CD14-positive monocyte (primary cell): ENCODE data around the gene BUB1B. TPM values are rescaled to one million over a fixed set of nuclear protein-coding genes. Genes with fewer than 3 reads are reported as not detected.
A peak's percentile ranks its signal among the peaks of the same experiment; 100 is the strongest.

ENCODE experiments used
- DNase-seq, 3 donors: peaks; one replicate each; pipeline ENCODE4 v3.0.0-alpha.2; 2011 to 2022
- H2AFZ ChIP-seq: 2 replicates; pipeline ENCODE4 v1.6.0; 2012; ENCODE audit warnings: mild to moderate bottlenecking, low read depth, low read length, inconsistent platforms; ENCODE audit not compliant: insufficient read depth, poor library complexity, severe bottlenecking
- H3K27ac ChIP-seq, 2 donors: 1 replicate in 1 of 2; 2 replicates in 1 of 2; pipeline ENCODE4 v1.5.1; 2012 to 2013; ENCODE audit warnings: low read length in 2 of 2, control low read depth in 1 of 2, inconsistent platforms in 1 of 2, low read depth in 1 of 2, mild to moderate bottlenecking in 1 of 2
- H3K27me3 ChIP-seq, 2 donors: one replicate each; pipeline versions ENCODE4 v1.6.0 to v1.6.1; 2011 to 2013; ENCODE audit warnings: low read length in 2 of 2; ENCODE audit not compliant: control insufficient read depth in 2 of 2, insufficient read depth in 2 of 2
- H3K36me3 ChIP-seq, 2 donors: replicated peaks in 1 of 2; 1 replicate in 1 of 2; 2 replicates in 1 of 2; pipeline versions ENCODE4 v1.5.1 to v1.6.1; 2012 to 2013; ENCODE audit warnings: low read length in 2 of 2, control low read depth in 1 of 2, inconsistent platforms in 1 of 2, mild to moderate bottlenecking in 1 of 2; ENCODE audit not compliant: insufficient read depth in 2 of 2, control insufficient read depth in 1 of 2
- H3K4me1 ChIP-seq, 2 donors: 1 replicate in 1 of 2; 2 replicates in 1 of 2; pipeline versions ENCODE4 v1.5.1 to v1.6.1; 2012 to 2013; ENCODE audit warnings: low read length in 2 of 2, control low read depth in 1 of 2, inconsistent platforms in 1 of 2, mild to moderate bottlenecking in 1 of 2, moderate library complexity in 1 of 2; ENCODE audit not compliant: insufficient read depth in 2 of 2, control insufficient read depth in 1 of 2
- H3K4me2 ChIP-seq: replicated peaks from 2 replicates; pipeline ENCODE3; 2012; ENCODE audit warnings: low read length, moderate library complexity, mild to moderate bottlenecking; ENCODE audit not compliant: poor library complexity, severe bottlenecking; ENCODE audit errors: extremely low read depth
- H3K4me3 ChIP-seq, 3 experiments: fragments of 200-600 bp in 1 of 3; sonication (generic) in 1 of 3; replicated peaks in 1 of 3; 1 replicate in 2 of 3; 2 replicates in 1 of 3; pipeline ENCODE4 v1.5.1; 2011 to 2013; ENCODE audit warnings: low read length in 3 of 3, mild to moderate bottlenecking in 3 of 3, control low read depth in 2 of 3, low read depth in 2 of 3, inconsistent platforms in 1 of 3, moderate library complexity in 1 of 3
- H3K79me2 ChIP-seq: 2 replicates; pipeline ENCODE4 v1.6.0; 2012; ENCODE audit warnings: mild to moderate bottlenecking, control low read depth, inconsistent platforms, low read length, moderate library complexity; ENCODE audit not compliant: insufficient read depth
- H3K9ac ChIP-seq: 2 replicates; pipeline ENCODE4 v1.6.0; 2017; ENCODE audit warnings: low read length, mild to moderate bottlenecking; ENCODE audit not compliant: insufficient read depth, poor library complexity, severe bottlenecking
- H3K9me3 ChIP-seq, 2 donors: replicated peaks in 1 of 2; 1 replicate in 1 of 2; 2 replicates in 1 of 2; pipeline versions ENCODE4 v1.5.1 to v1.6.1; 2012 to 2013; ENCODE audit warnings: low read length in 2 of 2, control low read depth in 1 of 2; ENCODE audit not compliant: control insufficient read depth in 1 of 2, insufficient read depth in 1 of 2
- H4K20me1 ChIP-seq: 2 replicates; pipeline ENCODE4 v1.6.0; 2012; ENCODE audit warnings: mild to moderate bottlenecking, low read length, control low read depth, moderate library complexity; ENCODE audit not compliant: insufficient read depth
- H3K27ac Mint-ChIP-seq, 7 donors: one replicate each; pipeline ENCODE4 v1.8.0; 2020; ENCODE audit warnings: mild to moderate bottlenecking in 7 of 7, mixed read lengths in 7 of 7, moderate library complexity in 6 of 7, inconsistent platforms in 2 of 7
- H3K27me3 Mint-ChIP-seq, 3 donors: one replicate each; pipeline ENCODE4 v1.8.0; 2021 to 2022; ENCODE audit warnings: low read depth in 3 of 3, mild to moderate bottlenecking in 3 of 3, mixed read lengths in 3 of 3, moderate library complexity in 3 of 3, inconsistent platforms in 1 of 3
- H3K36me3 Mint-ChIP-seq, 2 donors: one replicate each; pipeline ENCODE4 v1.8.0; 2020; ENCODE audit warnings: mixed read lengths in 2 of 2, inconsistent platforms in 1 of 2, mild to moderate bottlenecking in 1 of 2
- H3K4me1 Mint-ChIP-seq: one replicate; pipeline ENCODE4 v1.8.0; 2020; ENCODE audit warnings: mild to moderate bottlenecking, mixed read lengths
- H3K4me3 Mint-ChIP-seq, 2 donors: one replicate each; pipeline ENCODE4 v1.8.0; 2020; ENCODE audit warnings: mild to moderate bottlenecking in 2 of 2, mixed read lengths in 2 of 2, moderate library complexity in 1 of 2
- H3K9me3 Mint-ChIP-seq, 7 donors: one replicate each; pipeline ENCODE4 v1.8.0; 2020 to 2022; ENCODE audit warnings: mixed read lengths in 7 of 7, mild to moderate bottlenecking in 6 of 7, moderate library complexity in 6 of 7, inconsistent platforms in 2 of 7
- WGBS: methylation state at CpG from one replicate; pipeline ENCODE4 v1.1.5; 2013; ENCODE audit warnings: missing lambda C conversion rate; ENCODE audit not compliant: insufficient coverage; 5-methylcytosine and 5-hydroxymethylcytosine counted together
- intact Hi-C, 2 donors: fragments of 100-400 bp; cut with micrococcal nuclease; formaldehyde crosslinking; loops; one replicate each; pipeline versions ENCODE4 v1.15.0 to v1.15.1; 2023
- polyA plus RNA-seq, 3 donors: library from polyadenylated mRNA; depleted of rRNA in 1 of 3; unstranded in 2 of 3; stranded (reverse) in 1 of 3; fragments of 300-500 nt in 2 of 3; fragments of >200 nt in 1 of 3; fragmentation: Illumina TruSeq in 2 of 3; gene quantifications; 1 replicate in 2 of 3; 2 replicates in 1 of 3; pipeline ENCODE4 v1.2.3, GENCODE V29; 2012 to 2021
- TF ChIP-seq, protein P1 (sequence below): fragments of 200-600 bp; IDR thresholded peaks from one replicate; pipeline ENCODE4 v1.8.0; 2022; ENCODE audit warnings: antibody characterized with exemption, mild to moderate bottlenecking

Gene BUB1B
- polyA plus RNA-seq, 3 donors, result 0.01 to 0.51 TPM; not detected in 1

DNA sequence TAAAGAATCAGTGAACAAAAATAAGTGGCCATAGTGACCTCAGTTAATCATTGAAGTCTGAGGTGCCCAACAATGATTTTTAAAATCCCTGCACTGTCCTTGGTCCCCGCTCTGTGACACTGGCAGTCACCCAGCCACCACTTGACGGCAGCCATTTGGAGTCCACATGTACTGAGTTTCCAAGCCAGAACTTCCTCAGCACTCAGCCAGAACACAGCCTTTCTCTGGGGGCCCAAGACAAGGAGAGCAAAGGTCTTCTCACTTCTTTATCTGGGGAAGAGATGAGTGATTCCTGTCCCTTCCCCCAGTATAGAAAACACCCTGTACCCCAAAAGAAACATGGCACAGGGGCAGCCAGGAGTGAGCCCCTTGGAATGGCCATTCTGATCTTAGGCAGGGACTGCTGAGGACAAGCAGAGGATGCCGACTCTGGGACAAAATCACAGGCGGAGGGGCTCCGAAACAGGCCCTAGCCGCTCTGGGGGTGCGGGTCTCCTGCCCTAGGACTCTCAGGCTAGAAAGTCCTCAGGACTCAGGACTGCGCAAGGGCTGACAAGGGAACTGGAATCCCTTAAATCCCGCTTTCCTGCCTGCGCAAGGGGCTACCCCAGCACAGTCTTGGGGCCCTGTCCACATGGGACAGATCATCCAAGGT, 90.7 kb downstream of the BUB1B start:
- TF ChIP-seq, protein P1, sequence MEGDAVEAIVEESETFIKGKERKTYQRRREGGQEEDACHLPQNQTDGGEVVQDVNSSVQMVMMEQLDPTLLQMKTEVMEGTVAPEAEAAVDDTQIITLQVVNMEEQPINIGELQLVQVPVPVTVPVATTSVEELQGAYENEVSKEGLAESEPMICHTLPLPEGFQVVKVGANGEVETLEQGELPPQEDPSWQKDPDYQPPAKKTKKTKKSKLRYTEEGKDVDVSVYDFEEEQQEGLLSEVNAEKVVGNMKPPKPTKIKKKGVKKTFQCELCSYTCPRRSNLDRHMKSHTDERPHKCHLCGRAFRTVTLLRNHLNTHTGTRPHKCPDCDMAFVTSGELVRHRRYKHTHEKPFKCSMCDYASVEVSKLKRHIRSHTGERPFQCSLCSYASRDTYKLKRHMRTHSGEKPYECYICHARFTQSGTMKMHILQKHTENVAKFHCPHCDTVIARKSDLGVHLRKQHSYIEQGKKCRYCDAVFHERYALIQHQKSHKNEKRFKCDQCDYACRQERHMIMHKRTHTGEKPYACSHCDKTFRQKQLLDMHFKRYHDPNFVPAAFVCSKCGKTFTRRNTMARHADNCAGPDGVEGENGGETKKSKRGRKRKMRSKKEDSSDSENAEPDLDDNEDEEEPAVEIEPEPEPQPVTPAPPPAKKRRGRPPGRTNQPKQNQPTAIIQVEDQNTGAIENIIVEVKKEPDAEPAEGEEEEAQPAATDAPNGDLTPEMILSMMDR, result no peak
- Histone ChIP-seq H3K4me2 (peak overlapping the region; percentile 84), H3K9ac (no peak overlapping the region), H3K4me1 (peaks cover 10 to 15% of the 10 kb centered on the region in 2 donors), H3K27me3 (peaks cover 21 to 32% of the 10 kb centered on the region in 2 donors), H4K20me1 (no peaks in the 10 kb centered on the region), H3K79me2 (no peaks in the 10 kb centered on the region), H3K9me3 (peaks cover 0 to 6% of the 10 kb centered on the region in 2 donors), H3K27ac (no peak overlapping the region), H2AFZ (no peak overlapping the region), H3K4me3 (no peak overlapping the region), H3K36me3 (no peaks in the 10 kb centered on the region)
- intact Hi-C loops, result no loop called here
- Mint-ChIP-seq H3K4me1 (peaks cover 6% of the 10 kb centered on the region), H3K27me3 (peaks cover 40 to 52% (median 44%) of the 10 kb centered on the region in 3 donors), H3K9me3 (peaks cover 0 to 5% (median 3%) of the 10 kb centered on the region in 7 donors), H3K27ac (no peak overlapping the region), H3K36me3 (peaks cover 4 to 6% of the 10 kb centered on the region in 2 donors), H3K4me3 (peak overlapping the region; percentile 13 to 69)
- DNase-seq, result no peak
- 97% methylated on average over 10 of the region's 10 CpGs for WGBS

DNA sequence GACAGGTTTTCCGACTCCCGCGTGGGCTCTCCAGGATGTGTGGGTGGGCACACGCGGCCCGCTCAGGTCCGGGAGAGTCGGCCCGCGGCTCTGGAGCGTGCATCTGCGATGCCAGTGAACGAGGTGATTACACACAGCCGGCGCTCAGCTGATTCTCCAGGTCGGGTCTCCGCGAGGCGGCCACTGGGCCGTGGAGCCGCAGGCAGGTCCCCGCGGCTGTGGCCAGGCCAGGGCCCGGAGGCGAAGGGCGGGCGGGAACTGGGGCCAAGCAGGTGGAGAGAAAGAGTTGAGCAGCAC, 91.2 kb downstream of the BUB1B start:
- H3K4me3 ChIP-seq, result peak overlapping the region in 1 of 3 experiments; percentile 74
- WGBS, result 61% methylated on average over 27 of the region's 27 CpGs
- peaks cover 39 to 52% (median 41%) of the 10 kb centered on the region in 3 donors for H3K27me3 Mint-ChIP-seq

More for the DNA sequence above, 91.2 kb downstream of the BUB1B start:
- Histone ChIP-seq H3K27me3 (peaks cover 21 to 32% of the 10 kb centered on the region in 2 donors), H4K20me1 (no peaks in the 10 kb centered on the region), H3K27ac (no peak overlapping the region), H2AFZ (peak overlapping the region; percentile 82), H3K9ac (peak overlapping the region; percentile 53), H3K79me2 (no peaks in the 10 kb centered on the region), H3K4me2 (peak overlapping the region; percentile 84), H3K9me3 (peaks cover 0 to 6% of the 10 kb centered on the region in 2 donors), H3K4me1 (peaks cover 10 to 15% of the 10 kb centered on the region in 2 donors), H3K36me3 (no peaks in the 10 kb centered on the region)
- Mint-ChIP-seq H3K27ac (no peak overlapping the region), H3K4me3 (peak overlapping the region; percentile 24 to 69), H3K4me1 (peaks cover 8% of the 10 kb centered on the region), H3K36me3 (peaks cover 4 to 6% of the 10 kb centered on the region in 2 donors), H3K9me3 (peaks cover 0 to 5% (median 3%) of the 10 kb centered on the region in 7 donors)
- TF ChIP-seq, protein P1, result no peak
- no peak for DNase-seq
- intact Hi-C loops, result no loop called here
